HG03097 (cell line): ENCODE measurements around the gene GOPC.
A peak's percentile ranks its signal among the peaks of the same experiment; 100 is the strongest.

Experiments used
- ATAC-seq: cut with Tn5 transposase; IDR thresholded peaks from one replicate; pipeline ENCODE4 v1.9.1; 2021; ENCODE audit not compliant: unreplicated experiment, low FRiP score

Gene GOPC

GRCh38 chr6:117550078-117550600 is 52.2 kb downstream of the GOPC start:
- no peak for ATAC-seq

- no peak for ATAC-seq
Observed at GRCh38 chr6:117549611-117550010, 52.7 kb downstream of the GOPC start.

GRCh38 chr6:117548797-117549301 is 53.5 kb downstream of the GOPC start:
- no peak for ATAC-seq

GRCh38 chr6:117547688-117548621 is 54.4 kb downstream of the GOPC start:
- ATAC-seq, result peak; percentile 60

GRCh38 chr6:117546674-117547073 is 55.6 kb downstream of the GOPC start:
- no peak for ATAC-seq

- ATAC-seq, result no peak
Observed at GRCh38 chr6:117545161-117545595, 57.1 kb downstream of the GOPC start.

- no peak for ATAC-seq
Observed at GRCh38 chr6:117544716-117545115, 57.6 kb downstream of the GOPC start.

GRCh38 chr6:117542493-117542892 is 59.8 kb downstream of the GOPC start:
- ATAC-seq, result no peak

GRCh38 chr6:117540670-117541069 is 61.6 kb downstream of the GOPC start:
- no peak for ATAC-seq

GRCh38 chr6:117538615-117539014 is 63.7 kb downstream of the GOPC start:
- ATAC-seq, result no peak

- ATAC-seq, result no peak
Observed at GRCh38 chr6:117536317-117536716, 66.0 kb downstream of the GOPC start.

GRCh38 chr6:117534974-117535373 is 67.3 kb downstream of the GOPC start:
- ATAC-seq, result no peak

- ATAC-seq, result no peak
Observed at GRCh38 chr6:117533775-117534174, 68.5 kb downstream of the GOPC start.

- ATAC-seq, result no peak
Observed at GRCh38 chr6:117531809-117532725, 70.2 kb downstream of the GOPC start.

- ATAC-seq, result no peak
Observed at GRCh38 chr6:117531346-117531745, 71.0 kb downstream of the GOPC start.

GRCh38 chr6:117530467-117531242 is 71.7 kb downstream of the GOPC start:
- no peak for ATAC-seq

GRCh38 chr6:117525607-117526006 is 76.7 kb downstream of the GOPC start:
- no peak for ATAC-seq

- no peak for ATAC-seq
Observed at GRCh38 chr6:117521791-117522502, 80.4 kb downstream of the GOPC start.

- no peak for ATAC-seq
Observed at GRCh38 chr6:117520603-117521395, 81.5 kb downstream of the GOPC start.
